Retinal pigment epithelial cell (primary cell): ENCODE measurements around the gene UBE2D3.

ENCODE experiments used
- DNase-seq: peaks from one replicate; pipeline ENCODE4 v3.0.0-alpha.2; 2010; ENCODE audit warnings: low read depth
- H3K4me3 ChIP-seq: 2 replicates; pipeline ENCODE4 v1.5.1; 2011; ENCODE audit warnings: mild to moderate bottlenecking, low read length, control low read depth, moderate library complexity
- CTCF ChIP-seq: conservative IDR thresholded peaks from 2 replicates; pipeline ENCODE4 v1.5.1; 2011; ENCODE audit warnings: low read depth, low read length, control low read depth, inconsistent platforms

The UBE2D3 gene

GRCh38 chr4:102751941-102752340 lies 75.4 kb downstream of the UBE2D3 start:
- no peak for TF ChIP-seq CTCF
- no peak overlapping the region for H3K4me3 ChIP-seq
- DNase-seq, result no peak
